IMR-90 (cell line): Measurements from ENCODE around the gene LOXL3. TPM values are rescaled to one million over a fixed set of nuclear protein-coding genes. Genes with fewer than 3 reads are reported as not detected.

Source experiments
- ATAC-seq: fragments of 200-7000 bp; cut with Tn5 transposase; 2 replicates; pipeline ENCODE4 v1.9.1; 2020; ENCODE audit warnings: low read depth, mild to moderate bottlenecking, moderate library complexity
- BruUV-seq: library from RNA; stranded (reverse); fragments of 400-500 nt; replicated peaks from 2 replicates; lab custom pipeline; 2021; lab: Mats Ljungman, UMichigan
- CTCF ChIA-PET: fragments of 300-600 bp; formaldehyde crosslinking; extraction: SDS; loops from one replicate; lab custom pipeline; 2021; ENCODE audit warnings: antibody characterized with exemption; lab: Yijun Ruan, JAX
- POLR2A ChIA-PET: fragments of 300-600 bp; sonication (Branson Sonifier 250); formaldehyde crosslinking; loops from one replicate; lab custom pipeline; 2022; ENCODE audit warnings: antibody characterized with exemption; ENCODE audit not compliant: unreplicated experiment; lab: Charles Lee
- DNase-seq: peaks from one replicate; pipeline ENCODE4 v3.0.0; 2013
- H2AFZ ChIP-seq: replicated peaks from 2 replicates; pipeline ENCODE3; 2013; ENCODE audit warnings: low read length, mild to moderate bottlenecking; ENCODE audit not compliant: poor library complexity
- H2AK5ac ChIP-seq: 2 replicates; pipeline ENCODE4 v1.6.1; 2013; ENCODE audit warnings: low read depth, low read length, inconsistent platforms
- H2AK9ac ChIP-seq: replicated peaks from 2 replicates; pipeline ENCODE3; 2013; ENCODE audit warnings: mild to moderate bottlenecking, low read depth, low read length, moderate library complexity; ENCODE audit not compliant: poor library complexity
- H2BK120ac ChIP-seq: 2 replicates; pipeline ENCODE4 v1.6.1; 2013; ENCODE audit warnings: low read depth, low read length, inconsistent platforms
- H2BK15ac ChIP-seq: 3 replicates; pipeline ENCODE4 v1.6.1; 2013; ENCODE audit warnings: low read depth, low read length, inconsistent platforms
- H2BK20ac ChIP-seq: 2 replicates; pipeline ENCODE4 v1.6.1; 2013; ENCODE audit warnings: low read depth, mild to moderate bottlenecking, inconsistent platforms, low read length, moderate library complexity
- H2BK5ac ChIP-seq: 2 replicates; pipeline ENCODE4 v1.6.1; 2013; ENCODE audit warnings: mild to moderate bottlenecking, low read depth, low read length, inconsistent platforms; ENCODE audit not compliant: poor library complexity, severe bottlenecking
- H3K14ac ChIP-seq: replicated peaks from 2 replicates; pipeline ENCODE4 v1.6.1; 2013; ENCODE audit warnings: low read depth, low read length, inconsistent platforms
- H3K18ac ChIP-seq: 2 replicates; pipeline ENCODE4 v1.6.1; 2013; ENCODE audit warnings: low read depth, low read length, control low read depth
- H3K23ac ChIP-seq: 2 replicates; pipeline ENCODE4 v1.6.1; 2013; ENCODE audit warnings: low read depth, low read length, inconsistent platforms
- H3K27ac ChIP-seq: 2 replicates; pipeline ENCODE4 v1.5.1; 2013; ENCODE audit warnings: mild to moderate bottlenecking, control low read depth, low read length; ENCODE audit not compliant: insufficient read depth
- H3K27me3 ChIP-seq: 2 replicates; pipeline ENCODE4 v1.6.1; 2013; ENCODE audit warnings: low read length; ENCODE audit not compliant: control insufficient read depth, insufficient read depth
- H3K36me3 ChIP-seq: 2 replicates; pipeline ENCODE4 v1.6.1; 2013; ENCODE audit warnings: low read length, mixed read lengths; ENCODE audit not compliant: control insufficient read depth, insufficient read depth
- H3K4ac ChIP-seq: 2 replicates; pipeline ENCODE4 v1.6.1; 2013; ENCODE audit warnings: low read depth, low read length, inconsistent platforms
- H3K4me1 ChIP-seq: 2 replicates; pipeline ENCODE4 v1.6.1; 2013; ENCODE audit warnings: low read length, mixed read lengths; ENCODE audit not compliant: control insufficient read depth, insufficient read depth
- H3K4me2 ChIP-seq: 2 replicates; pipeline ENCODE4 v1.6.1; 2013; ENCODE audit warnings: low read depth, mild to moderate bottlenecking, control low read depth, low read length, moderate library complexity
- H3K4me3 ChIP-seq: 2 replicates; pipeline ENCODE4 v1.5.1; 2013; ENCODE audit warnings: low read depth, mild to moderate bottlenecking, control low read depth, low read length, moderate library complexity; ENCODE audit not compliant: insufficient read depth
- H3K56ac ChIP-seq: 2 replicates; pipeline ENCODE4 v1.6.1; 2013; ENCODE audit warnings: low read length, inconsistent platforms; ENCODE audit not compliant: insufficient read depth; ENCODE audit errors: extremely low read depth
- H3K79me1 ChIP-seq, 2 experiments: 2 replicates each; pipeline ENCODE4 v1.6.1; 2013; ENCODE audit warnings: low read length in 2 of 2, inconsistent platforms in 1 of 2, low read depth in 1 of 2
- H3K9ac ChIP-seq: 2 replicates; pipeline ENCODE4 v1.6.1; 2013; ENCODE audit warnings: low read depth, low read length, control low read depth
- H3K9me1 ChIP-seq: 2 replicates; pipeline ENCODE4 v1.6.1; 2013; ENCODE audit warnings: low read length, inconsistent platforms; ENCODE audit not compliant: insufficient read depth
- H3K9me3 ChIP-seq: 2 replicates; pipeline ENCODE4 v1.6.1; 2013; ENCODE audit warnings: low read length; ENCODE audit not compliant: control insufficient read depth, insufficient read depth
- H4K20me1 ChIP-seq: 2 replicates; pipeline ENCODE4 v1.6.1; 2013; ENCODE audit warnings: low read length, inconsistent platforms; ENCODE audit not compliant: insufficient read depth
- H4K5ac ChIP-seq: 2 replicates; pipeline ENCODE4 v1.6.1; 2013; ENCODE audit warnings: mild to moderate bottlenecking, low read depth, low read length, control low read depth
- H4K8ac ChIP-seq, 2 experiments: 2 replicates each; pipeline ENCODE4 v1.6.1; 2013; ENCODE audit warnings: low read depth in 2 of 2, low read length in 2 of 2, control low read depth in 1 of 2, inconsistent platforms in 1 of 2
- H4K91ac ChIP-seq: 2 replicates; pipeline ENCODE4 v1.6.1; 2013; ENCODE audit warnings: low read depth, low read length, inconsistent platforms; ENCODE audit not compliant: insufficient read depth
- BHLHE40 ChIP-seq: fragments of 150-350 bp; IDR thresholded peaks from 2 replicates; pipeline ENCODE4 v1.6.1; 2016; ENCODE audit warnings: mild to moderate bottlenecking, low read depth, low read length
- MAFK ChIP-seq: IDR thresholded peaks from 2 replicates; pipeline ENCODE4 v1.6.1; 2012; ENCODE audit warnings: low read depth, low read length, improper control_type of control experiment
- MXI1 ChIP-seq: IDR thresholded peaks from 2 replicates; pipeline ENCODE4 v1.6.1; 2012; ENCODE audit warnings: low read depth, mild to moderate bottlenecking, low read length, moderate library complexity, borderline replicate concordance
- NFE2L2 ChIP-seq: fragments of 150-350 bp; IDR thresholded peaks from 2 replicates; pipeline ENCODE4 v1.6.1; 2016; ENCODE audit warnings: low read depth, mild to moderate bottlenecking, low read length
- WGBS, 2 experiments: methylation state at CpG; one replicate each; pipeline versions ENCODE4 v1.1.5 to v1.1.7; 2013; ENCODE audit warnings: missing lambda C conversion rate in 2 of 2; ENCODE audit not compliant: insufficient read length in 1 of 2; ENCODE audit errors: extremely low coverage in 2 of 2; 5-methylcytosine and 5-hydroxymethylcytosine counted together
- dilution Hi-C: fragments of 300-500 bp; cut with HindIII; formaldehyde crosslinking; loops from one replicate; pipeline ENCODE4 v1.14.3; 2018; ENCODE audit warnings: low sequenced_read_pairs; ENCODE audit not compliant: unreplicated experiment
- in situ Hi-C: fragments of 300-500 bp; cut with MboI; formaldehyde crosslinking; loops from 3 replicates; pipeline ENCODE4 v1.14.3; 2019; ENCODE audit warnings: low sequenced_read_pairs, inconsistent platforms, mixed read lengths
- intact Hi-C: fragments of 100-400 bp; cut with micrococcal nuclease; formaldehyde crosslinking; loops from 2 replicates; pipeline ENCODE4 v1.10.0; 2022
- polyA plus RNA-seq, 3 experiments: library from polyadenylated mRNA; depleted of rRNA; stranded (reverse); fragments of >200 nt; gene quantifications; 2 replicates each; pipeline ENCODE4 v1.2.3, GENCODE V29; 2012; ENCODE audit warnings: low replicate concordance in 1 of 3
- total RNA-seq: library from RNA; depleted of rRNA; stranded (reverse); fragments of >200 nt; gene quantifications from 2 replicates; pipeline ENCODE4 v1.2.3, GENCODE V29; 2012

The LOXL3 gene
- total and polyA plus RNA-seq, 2 of the 4 experiments (the other 2 are of a cell fraction), result 17.9 to 23.4 TPM

GRCh38 chr2:74584088-74584645, 30.4 kb upstream of the LOXL3 start:
- H3K36me3 ChIP-seq, result no peaks in the 10 kb centered on the region
- H3K9me3 ChIP-seq, result no peaks in the 10 kb centered on the region
- H2AFZ ChIP-seq, result no peak overlapping the region
- peak overlapping the region; percentile 53; the same call in 2 of the 3 replicates for H2BK15ac ChIP-seq
- H3K4me3 ChIP-seq, result no peak overlapping the region
- H3K9me1 ChIP-seq, result peaks cover 7% of the 10 kb centered on the region
- peak overlapping the region; percentile 83 for H4K91ac ChIP-seq
- peak overlapping the region; percentile 88 for H2BK120ac ChIP-seq
- ChIA-PET POLR2A (interaction anchor here (1.2 kb wide), 1 partner anchor 30 kb away, joined by 19 read pairs; no protein-coding TSS in a partner anchor), CTCF (interaction anchor here (0.8 to 1.2 kb wide), 2 partner anchors 10 to 93 kb away, joined by 3 to 4 read pairs; no protein-coding TSS in a partner anchor)
- no peak overlapping the region for H3K4me2 ChIP-seq
- H4K5ac ChIP-seq, result peak overlapping the region; percentile 44
- intact Hi-C loops (no loop called here), dilution Hi-C loops (no loop called here), in situ Hi-C loops (no loop called here)
- no CpG with 5 or more reads among the region's 2 CpGs for WGBS, 2 experiments
- no peaks in the 10 kb centered on the region for H4K20me1 ChIP-seq
- H2BK5ac ChIP-seq, result peak overlapping the region; percentile 77
- peak overlapping the region; percentile 47 for H3K4ac ChIP-seq
- H3K9ac ChIP-seq, result peak overlapping the region; percentile 60
- peak overlapping the region; percentile 67 for H3K18ac ChIP-seq
- H4K8ac ChIP-seq, result peak overlapping the region; percentile 23 to 42; a peak in 3 of 4 replicates
- ATAC-seq (peak; percentile 61), DNase-seq (peak; percentile 61)
- H3K4me1 ChIP-seq, result peaks cover 10% of the 10 kb centered on the region
- no peak overlapping the region for H2AK9ac ChIP-seq
- no peak overlapping the region; the same call in none of the 2 replicates for H2AK5ac ChIP-seq
- 0 out of 2 replicates have a peak overlapping the region, but pooled peaks have one; percentile 2 for H3K14ac ChIP-seq
- peak overlapping the region; percentile 97 for H3K27ac ChIP-seq
- peak; percentile 34; the same call in 1 of the 2 replicates for TF ChIP-seq MAFK
- no peak for TF ChIP-seq MXI1
- peak; percentile 88 for TF ChIP-seq NFE2L2
- no peak for TF ChIP-seq BHLHE40
- no peaks in the 10 kb centered on the region for H3K79me1 ChIP-seq
- no peaks in the 10 kb centered on the region; the same call in 1 of the 2 replicates for H3K27me3 ChIP-seq
- no peak overlapping the region for H3K23ac ChIP-seq
- BruUV-seq, result no TSS peak
- no peak overlapping the region for H3K56ac ChIP-seq
- H2BK20ac ChIP-seq, result peak overlapping the region; percentile 73; the same call in 1 of the 2 replicates
